ENCODE results near the gene TBC1D14.

Gene TBC1D14

GRCh38 chr4:6989331-6989923 lies 79.8 kb downstream of the TBC1D14 start:
- Histone ChIP-seq H3K36me3 (ENCODE audit: insufficient read depth, insufficient read length, low read length) (peaks cover 46% of the 10 kb centered on the region), H3K4me3 (ENCODE audit: insufficient read length, low read depth) (no peak overlapping the region), H3K9me3 (ENCODE audit: insufficient read depth, low read length) (no peaks in the 10 kb centered on the region), H3K27me3 (ENCODE audit: insufficient read depth, insufficient read length) (no peaks in the 10 kb centered on the region), H3K4me1 (ENCODE audit: insufficient read depth, insufficient read length) (peaks cover 20% of the 10 kb centered on the region), H3K9ac (ENCODE audit: insufficient read length, low read depth) (peak overlapping the region; percentile 11)
- no peak for DNase-seq (ENCODE audit: low read depth, low spot score)
- TF ChIP-seq ZNF274 (IDR thresholded peaks at IDR 0.05; ENCODE audit: low read depth, low read length) (no peak), YY1 (IDR thresholded peaks at IDR 0.05; ENCODE audit: insufficient read depth, insufficient read length) (no peak), SUZ12 (IDR thresholded peaks at IDR 0.05; ENCODE audit: extremely low read depth, insufficient read depth, insufficient read length) (no peak)

- no peak for TF ChIP-seq ZNF274 (IDR thresholded peaks at IDR 0.05; ENCODE audit: low read depth, low read length)
- TF ChIP-seq SUZ12 (IDR thresholded peaks at IDR 0.05; ENCODE audit: extremely low read depth, insufficient read depth, insufficient read length), result no peak
- TF ChIP-seq YY1 (IDR thresholded peaks at IDR 0.05; ENCODE audit: insufficient read depth, insufficient read length), result no peak
- Histone ChIP-seq H3K36me3 (ENCODE audit: insufficient read depth, insufficient read length, low read length) (peaks cover 54% of the 10 kb centered on the region), H3K9ac (ENCODE audit: insufficient read length, low read depth) (no peak overlapping the region), H3K4me3 (ENCODE audit: insufficient read length, low read depth) (no peak overlapping the region), H3K9me3 (ENCODE audit: insufficient read depth, low read length) (no peaks in the 10 kb centered on the region), H3K27me3 (ENCODE audit: insufficient read depth, insufficient read length) (no peaks in the 10 kb centered on the region), H3K4me1 (ENCODE audit: insufficient read depth, insufficient read length) (peaks cover 20% of the 10 kb centered on the region)
- no peak for DNase-seq (ENCODE audit: low read depth, low spot score)
Measured at GRCh38 chr4:6990661-6991060, 81.0 kb downstream of the TBC1D14 start.

- H3K4me1 ChIP-seq (ENCODE audit: insufficient read depth, insufficient read length), result peaks cover 20% of the 10 kb centered on the region
- H3K4me3 ChIP-seq (ENCODE audit: insufficient read length, low read depth), result no peak overlapping the region
- no peak for DNase-seq (ENCODE audit: low read depth, low spot score)
- H3K9ac ChIP-seq (ENCODE audit: insufficient read length, low read depth), result no peak overlapping the region
- H3K36me3 ChIP-seq (ENCODE audit: insufficient read depth, insufficient read length, low read length), result peaks cover 58% of the 10 kb centered on the region
- H3K9me3 ChIP-seq (ENCODE audit: insufficient read depth, low read length), result no peaks in the 10 kb centered on the region
- H3K27me3 ChIP-seq (ENCODE audit: insufficient read depth, insufficient read length), result no peaks in the 10 kb centered on the region
- no peak for TF ChIP-seq SUZ12 (IDR thresholded peaks at IDR 0.05; ENCODE audit: extremely low read depth, insufficient read depth, insufficient read length)
- TF ChIP-seq YY1 (IDR thresholded peaks at IDR 0.05; ENCODE audit: insufficient read depth, insufficient read length), result no peak
- no peak for TF ChIP-seq ZNF274 (IDR thresholded peaks at IDR 0.05; ENCODE audit: low read depth, low read length)
Measured at GRCh38 chr4:6991249-6991648, 81.6 kb downstream of the TBC1D14 start.

- TF ChIP-seq YY1 (IDR thresholded peaks at IDR 0.05; ENCODE audit: insufficient read depth, insufficient read length) (no peak), ZNF274 (IDR thresholded peaks at IDR 0.05; ENCODE audit: low read depth, low read length) (no peak), SUZ12 (IDR thresholded peaks at IDR 0.05; ENCODE audit: extremely low read depth, insufficient read depth, insufficient read length) (no peak)
Measured at GRCh38 chr4:6991771-6992557, 82.3 kb downstream of the TBC1D14 start.

DNA sequence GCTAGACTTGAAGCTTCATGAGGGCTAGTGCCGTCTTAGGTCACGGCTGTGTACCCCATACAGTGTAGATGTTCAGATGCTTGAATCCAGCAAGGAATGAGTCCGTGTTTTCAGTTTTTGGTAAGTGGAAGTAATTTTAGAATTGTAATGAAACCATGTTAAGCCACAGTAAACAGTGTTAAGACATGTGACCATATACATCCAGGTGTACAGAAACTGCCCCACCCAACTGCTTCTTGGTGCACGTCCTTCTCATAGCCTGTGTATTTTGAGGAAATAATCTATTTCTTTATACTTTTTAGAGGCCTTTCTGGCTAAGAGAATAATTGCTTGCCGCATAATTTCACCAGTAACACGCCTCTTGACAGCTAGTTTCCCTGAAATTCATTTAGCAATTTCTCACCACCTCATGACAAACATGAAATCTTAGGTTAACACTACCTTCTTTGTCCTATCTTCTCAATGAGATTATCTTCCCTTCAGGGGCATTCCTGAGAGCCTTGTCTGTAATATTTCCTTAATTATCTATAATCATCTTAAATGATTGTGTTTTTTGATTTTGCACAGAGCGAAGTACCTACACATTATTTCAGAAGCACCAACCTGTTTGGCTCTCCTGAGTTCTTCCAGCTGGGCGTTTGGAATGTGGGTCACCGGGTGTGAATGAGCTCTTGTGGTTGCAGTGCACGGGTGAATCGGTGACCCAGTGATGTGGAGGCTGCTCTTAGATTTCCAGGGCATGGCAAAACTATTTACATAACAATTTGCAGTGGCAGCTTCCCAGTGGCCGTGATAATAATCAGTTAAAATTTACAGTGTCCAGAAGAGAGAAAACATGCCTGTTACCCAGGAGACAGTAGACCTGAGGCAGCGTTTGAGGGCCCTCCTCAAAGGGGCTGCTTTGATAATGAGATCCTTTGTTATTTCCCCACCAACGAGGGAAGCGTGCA lies 83.4 kb downstream of the TBC1D14 start:
- no peak for TF ChIP-seq SUZ12 (IDR thresholded peaks at IDR 0.05; ENCODE audit: extremely low read depth, insufficient read depth, insufficient read length)
- no peak for TF ChIP-seq ZNF274 (IDR thresholded peaks at IDR 0.05; ENCODE audit: low read depth, low read length)
- TF ChIP-seq YY1 (IDR thresholded peaks at IDR 0.05; ENCODE audit: insufficient read depth, insufficient read length), result no peak
- no peak for DNase-seq (ENCODE audit: low read depth, low spot score)
- H3K27me3 ChIP-seq (ENCODE audit: insufficient read depth, insufficient read length), result no peaks in the 10 kb centered on the region
- H3K9ac ChIP-seq (ENCODE audit: insufficient read length, low read depth), result no peak overlapping the region
- H3K4me1 ChIP-seq (ENCODE audit: insufficient read depth, insufficient read length), result peaks cover 20% of the 10 kb centered on the region
- H3K4me3 ChIP-seq (ENCODE audit: insufficient read length, low read depth), result no peak overlapping the region
- H3K36me3 ChIP-seq (ENCODE audit: insufficient read depth, insufficient read length, low read length), result peaks cover 72% of the 10 kb centered on the region
- H3K9me3 ChIP-seq (ENCODE audit: insufficient read depth, low read length), result no peaks in the 10 kb centered on the region

More at GRCh38 chr4:6991771-6992557, 82.3 kb downstream of the TBC1D14 start:
- DNase-seq (ENCODE audit: low read depth, low spot score), result no peak
- Histone ChIP-seq H3K27me3 (ENCODE audit: insufficient read depth, insufficient read length) (no peaks in the 10 kb centered on the region), H3K4me3 (ENCODE audit: insufficient read length, low read depth) (no peak overlapping the region), H3K36me3 (ENCODE audit: insufficient read depth, insufficient read length, low read length) (peaks cover 65% of the 10 kb centered on the region), H3K9ac (ENCODE audit: insufficient read length, low read depth) (no peak overlapping the region), H3K4me1 (ENCODE audit: insufficient read depth, insufficient read length) (peaks cover 20% of the 10 kb centered on the region), H3K9me3 (ENCODE audit: insufficient read depth, low read length) (no peaks in the 10 kb centered on the region)

DNA sequence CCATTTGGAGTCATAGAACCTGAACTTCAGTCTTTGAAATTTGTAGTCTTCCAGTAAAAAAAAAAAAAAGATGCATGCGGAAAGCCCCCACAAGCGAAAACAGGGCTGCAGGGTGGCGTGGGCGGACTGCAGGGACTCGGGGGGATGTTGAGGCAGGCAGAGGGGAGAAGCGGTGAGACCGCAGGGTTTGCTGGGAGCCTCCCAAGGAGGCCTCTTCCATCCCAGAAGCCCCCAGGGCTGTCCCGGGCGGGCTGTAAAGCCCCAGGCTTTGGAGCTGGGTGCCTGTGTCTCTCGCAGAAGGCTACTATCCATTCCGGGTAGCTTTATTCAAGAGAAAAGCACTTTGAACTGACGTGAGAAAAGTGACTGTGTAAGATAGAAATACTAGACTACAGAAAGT lies 86.9 kb downstream of the TBC1D14 start:
- DNase-seq (ENCODE audit: low read depth, low spot score), result no peak
- H3K27me3 ChIP-seq (ENCODE audit: insufficient read depth, insufficient read length), result no peaks in the 10 kb centered on the region
- TF ChIP-seq YY1 (IDR thresholded peaks at IDR 0.05; ENCODE audit: insufficient read depth, insufficient read length) (no peak), SUZ12 (IDR thresholded peaks at IDR 0.05; ENCODE audit: extremely low read depth, insufficient read depth, insufficient read length) (no peak), ZNF274 (IDR thresholded peaks at IDR 0.05; ENCODE audit: low read depth, low read length) (no peak)
- no peaks in the 10 kb centered on the region for H3K9me3 ChIP-seq (ENCODE audit: insufficient read depth, low read length)
- H3K36me3 ChIP-seq (ENCODE audit: insufficient read depth, insufficient read length, low read length), result peaks cover 83% of the 10 kb centered on the region
- H3K4me3 ChIP-seq (ENCODE audit: insufficient read length, low read depth), result no peak overlapping the region
- H3K9ac ChIP-seq (ENCODE audit: insufficient read length, low read depth), result no peak overlapping the region
- peaks cover 7% of the 10 kb centered on the region for H3K4me1 ChIP-seq (ENCODE audit: insufficient read depth, insufficient read length)
